GM23338 (cell line): Measurements from ENCODE around the gene IGF1R. TPM values are rescaled to one million over a fixed set of nuclear protein-coding genes. Genes with fewer than 3 reads are reported as not detected.

Experiments used
- ATAC-seq: fragments of 200-7000 bp; cut with Tn5 transposase; 3 replicates; pipeline ENCODE4 v1.9.1; 2020
- DNase-seq: peaks from one replicate; pipeline ENCODE4 v3.0.0-alpha.2; 2015; ENCODE audit warnings: low spot score
- H2AFZ ChIP-seq: fragments of 200-600 bp; sonication (generic); 2 replicates; pipeline ENCODE4 v1.8.0; 2016; ENCODE audit warnings: antibody characterized with exemption, mild to moderate bottlenecking, moderate library complexity
- H3F3A ChIP-seq: fragments of 200-600 bp; sonication (generic); replicated peaks from 2 replicates; pipeline ENCODE4 v1.8.0; 2017; ENCODE audit warnings: antibody characterized with exemption, mixed run types, low read depth
- H3K27ac ChIP-seq: fragments of 200-600 bp; sonication (generic); 2 replicates; pipeline ENCODE4 v1.6.1; 2016; ENCODE audit warnings: low read depth
- H3K27me3 ChIP-seq: fragments of 200-600 bp; sonication (generic); 2 replicates; pipeline ENCODE4 v1.8.0; 2016; ENCODE audit warnings: mild to moderate bottlenecking, mixed run types, moderate library complexity; ENCODE audit not compliant: insufficient read depth
- H3K36me3 ChIP-seq: fragments of 200-600 bp; sonication (generic); 2 replicates; pipeline ENCODE4 v1.8.0; 2016; ENCODE audit warnings: mild to moderate bottlenecking; ENCODE audit not compliant: insufficient read depth
- H3K4me1 ChIP-seq: fragments of 200-600 bp; sonication (generic); 2 replicates; pipeline ENCODE4 v1.8.0; 2016; ENCODE audit warnings: mild to moderate bottlenecking, moderate library complexity; ENCODE audit not compliant: insufficient read depth
- H3K4me2 ChIP-seq: fragments of 200-600 bp; sonication (generic); 2 replicates; pipeline ENCODE4 v1.7.1; 2017; ENCODE audit warnings: mixed run types
- H3K4me3 ChIP-seq: fragments of 200-600 bp; sonication (generic); 2 replicates; pipeline ENCODE4 v1.6.1; 2016; ENCODE audit warnings: mixed run types
- H3K79me2 ChIP-seq: fragments of 200-600 bp; sonication (generic); replicated peaks from 2 replicates; pipeline ENCODE4 v1.8.0; 2017; ENCODE audit warnings: mild to moderate bottlenecking; ENCODE audit not compliant: insufficient read depth
- H3K9me2 ChIP-seq: fragments of 200-600 bp; sonication (generic); 2 replicates; pipeline ENCODE4 v1.8.0; 2017; ENCODE audit not compliant: insufficient read depth
- H4K20me1 ChIP-seq: fragments of 200-600 bp; sonication (generic); replicated peaks from 2 replicates; pipeline ENCODE4 v1.8.0; 2017; ENCODE audit warnings: mild to moderate bottlenecking; ENCODE audit not compliant: insufficient read depth
- H3K27ac Mint-ChIP-seq: 2 replicates; pipeline ENCODE4 v1.8.0; 2020; ENCODE audit warnings: inconsistent platforms, mild to moderate bottlenecking, moderate library complexity, mixed read lengths
- H3K27me3 Mint-ChIP-seq: 3 replicates; pipeline ENCODE4 v1.8.0; 2022; ENCODE audit warnings: low read depth, mild to moderate bottlenecking, moderate library complexity, mixed read lengths, inconsistent platforms; ENCODE audit not compliant: insufficient read depth, poor library complexity
- H3K36me3 Mint-ChIP-seq: 3 replicates; pipeline ENCODE4 v1.8.0; 2021; ENCODE audit warnings: low read depth, mild to moderate bottlenecking, inconsistent platforms, moderate library complexity, mixed read lengths
- H3K4me1 Mint-ChIP-seq: 3 replicates; pipeline ENCODE4 v1.8.0; 2020; ENCODE audit warnings: mild to moderate bottlenecking, inconsistent platforms, mixed read lengths
- H3K4me3 Mint-ChIP-seq: 3 replicates; pipeline ENCODE4 v1.8.0; 2021; ENCODE audit warnings: moderate library complexity, mild to moderate bottlenecking, inconsistent platforms, mixed read lengths
- H3K9me3 Mint-ChIP-seq: 3 replicates; pipeline ENCODE4 v1.8.0; 2020; ENCODE audit warnings: moderate library complexity, mild to moderate bottlenecking, inconsistent platforms, mixed read lengths
- CREB1 ChIP-seq: fragments of 250-450 bp; sonication (Bioruptor Pico); IDR thresholded peaks from 2 replicates; pipeline ENCODE4 v1.5.0; 2020; ENCODE audit warnings: low read depth, mild to moderate bottlenecking, moderate library complexity
- CTCF ChIP-seq, 2 experiments: fragments of 200-600 bp in 1 of 2; sonication (generic) in 1 of 2; conservative IDR thresholded peaks; 2 replicates each; pipeline versions ENCODE4 v1.5.1 to v1.6.1; 2016 to 2017; ENCODE audit warnings: antibody characterized with exemption in 2 of 2, low read depth in 2 of 2, mild to moderate bottlenecking in 2 of 2, moderate library complexity in 1 of 2
- EZH2 ChIP-seq: fragments of 200-600 bp; sonication (generic); IDR thresholded peaks from one replicate; pipeline ENCODE4 v1.8.0; 2017; ENCODE audit warnings: antibody characterized with exemption, mild to moderate bottlenecking, low read depth; ENCODE audit not compliant: unreplicated experiment
- EZH2phosphoT487 ChIP-seq: fragments of 200-600 bp; sonication (generic); IDR thresholded peaks from one replicate; pipeline ENCODE4 v1.8.1; 2018; ENCODE audit warnings: antibody characterized with exemption; ENCODE audit not compliant: unreplicated experiment
- JUNB ChIP-seq: IDR thresholded peaks from one replicate; pipeline ENCODE4 v1.6.1; 2016; ENCODE audit warnings: antibody characterized with exemption; ENCODE audit not compliant: unreplicated experiment
- NANOG ChIP-seq: IDR thresholded peaks from 2 replicates; pipeline ENCODE4 v1.6.1; 2016; ENCODE audit warnings: antibody characterized with exemption, borderline replicate concordance
- POLR2AphosphoS5 ChIP-seq: IDR thresholded peaks from 2 replicates; pipeline ENCODE4 v1.6.1; 2016; ENCODE audit warnings: antibody characterized with exemption, low read depth
- REST ChIP-seq: IDR thresholded peaks from one replicate; pipeline ENCODE4 v1.6.1; 2018; ENCODE audit warnings: antibody characterized with exemption; ENCODE audit not compliant: unreplicated experiment
- STAT1 ChIP-seq: IDR thresholded peaks from one replicate; pipeline ENCODE4 v1.6.1; 2016; ENCODE audit warnings: antibody characterized with exemption; ENCODE audit not compliant: unreplicated experiment
- ZNF114 ChIP-seq: fragments of 250-450 bp; sonication (Bioruptor Pico); IDR thresholded peaks from 2 replicates; pipeline ENCODE4 v1.5.0; 2020; ENCODE audit warnings: mild to moderate bottlenecking, moderate library complexity
- ZNF331 ChIP-seq: fragments of 250-450 bp; sonication (Bioruptor Pico); IDR thresholded peaks from 2 replicates; pipeline ENCODE4 v1.5.0; 2020; ENCODE audit warnings: low read depth, mild to moderate bottlenecking, moderate library complexity
- polyA plus RNA-seq: library from polyadenylated mRNA; unstranded; fragments of >200 nt; fragmentation: Nextera tagmentation; extraction: Ambion mirVana; gene quantifications from 2 replicates; pipeline ENCODE4 v1.2.1, GENCODE V29; 2016
- total RNA-seq: library from RNA; depleted of rRNA; stranded (reverse); fragments of >200 nt; shearing (Covaris generic); gene quantifications from 2 replicates; pipeline ENCODE4 v1.2.3, GENCODE V29; 2014
- TF ChIP-seq, protein P1 (sequence below): fragments of 250-450 bp; sonication (Bioruptor Pico); IDR thresholded peaks from 2 replicates; pipeline ENCODE4 v1.5.0; 2020; ENCODE audit warnings: mild to moderate bottlenecking, moderate library complexity
- TF ChIP-seq, protein P2 (sequence below): IDR thresholded peaks from 2 replicates; pipeline ENCODE4 v1.6.1; 2016; ENCODE audit warnings: antibody characterized with exemption

IGF1R gene
- total and polyA plus RNA-seq, 2 experiments from 2014 or later = 20.4 to 92.2 TPM

DNA sequence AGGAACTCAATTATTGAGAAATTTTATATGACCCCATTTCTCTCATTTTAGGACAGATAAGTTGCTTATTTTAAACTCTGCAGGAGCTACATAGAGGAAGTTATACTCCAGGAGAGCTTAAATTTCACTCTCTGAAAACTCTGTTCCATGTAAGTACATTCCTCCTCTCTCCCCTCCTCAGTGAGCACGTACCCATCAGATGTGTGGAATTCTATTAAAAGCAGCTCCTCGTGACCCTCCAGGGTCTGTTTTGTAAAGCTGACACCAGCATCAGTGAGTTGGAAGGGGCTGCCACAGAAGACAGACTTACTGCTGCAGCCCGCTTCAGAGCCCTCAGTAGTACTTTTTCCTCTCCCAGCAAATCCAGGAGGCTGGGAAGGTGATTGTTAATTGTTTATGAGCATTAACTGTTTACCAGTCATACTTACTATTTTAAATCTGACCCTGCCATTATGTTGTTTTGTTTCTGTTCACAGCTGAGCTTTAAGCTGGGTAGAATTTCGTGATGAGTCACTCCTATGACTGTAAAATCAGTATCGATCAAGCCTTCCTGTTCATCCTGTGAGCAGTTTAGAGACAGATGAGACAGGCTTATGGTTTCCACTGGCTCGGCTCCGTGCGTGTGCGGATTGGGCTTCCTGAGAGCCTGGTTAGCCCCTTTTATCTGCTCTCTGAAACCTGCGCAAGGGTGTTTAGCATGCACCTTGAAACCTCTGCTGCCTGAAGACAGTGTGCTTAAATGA lies 20.4 kb downstream of the IGF1R start:
- H4K20me1 ChIP-seq = peaks cover 15% of the 10 kb centered on the region
- ATAC-seq = no peak

More for the DNA sequence above, 20.4 kb downstream of the IGF1R start:
- Mint-ChIP-seq H3K36me3 (peaks cover 5% of the 10 kb centered on the region), H3K27me3 (peaks cover 11% of the 10 kb centered on the region), H3K4me1 (peaks cover 90% of the 10 kb centered on the region), H3K4me3 (peak overlapping the region; percentile 3; the same call in 1 of the 3 replicates), H3K9me3 (no peaks in the 10 kb centered on the region), H3K27ac (peak overlapping the region; percentile 92)
- Histone ChIP-seq H3K4me2 (peak overlapping the region; percentile 55; the same call in 1 of the 2 replicates), H3F3A (peaks cover 10% of the 10 kb centered on the region; the same call in 1 of the 2 replicates), H3K27me3 (no peaks in the 10 kb centered on the region), H3K36me3 (no peaks in the 10 kb centered on the region), H2AFZ (no peak overlapping the region), H3K79me2 (peaks cover 89% of the 10 kb centered on the region), H3K9me2 (no peaks in the 10 kb centered on the region), H3K4me3 (no peak overlapping the region), H3K4me1 (peaks cover 84% of the 10 kb centered on the region), H3K27ac (peak overlapping the region; percentile 98)
- DNase-seq = no peak
- no peak for TF ChIP-seq ZNF114
- TF ChIP-seq, protein P1, sequence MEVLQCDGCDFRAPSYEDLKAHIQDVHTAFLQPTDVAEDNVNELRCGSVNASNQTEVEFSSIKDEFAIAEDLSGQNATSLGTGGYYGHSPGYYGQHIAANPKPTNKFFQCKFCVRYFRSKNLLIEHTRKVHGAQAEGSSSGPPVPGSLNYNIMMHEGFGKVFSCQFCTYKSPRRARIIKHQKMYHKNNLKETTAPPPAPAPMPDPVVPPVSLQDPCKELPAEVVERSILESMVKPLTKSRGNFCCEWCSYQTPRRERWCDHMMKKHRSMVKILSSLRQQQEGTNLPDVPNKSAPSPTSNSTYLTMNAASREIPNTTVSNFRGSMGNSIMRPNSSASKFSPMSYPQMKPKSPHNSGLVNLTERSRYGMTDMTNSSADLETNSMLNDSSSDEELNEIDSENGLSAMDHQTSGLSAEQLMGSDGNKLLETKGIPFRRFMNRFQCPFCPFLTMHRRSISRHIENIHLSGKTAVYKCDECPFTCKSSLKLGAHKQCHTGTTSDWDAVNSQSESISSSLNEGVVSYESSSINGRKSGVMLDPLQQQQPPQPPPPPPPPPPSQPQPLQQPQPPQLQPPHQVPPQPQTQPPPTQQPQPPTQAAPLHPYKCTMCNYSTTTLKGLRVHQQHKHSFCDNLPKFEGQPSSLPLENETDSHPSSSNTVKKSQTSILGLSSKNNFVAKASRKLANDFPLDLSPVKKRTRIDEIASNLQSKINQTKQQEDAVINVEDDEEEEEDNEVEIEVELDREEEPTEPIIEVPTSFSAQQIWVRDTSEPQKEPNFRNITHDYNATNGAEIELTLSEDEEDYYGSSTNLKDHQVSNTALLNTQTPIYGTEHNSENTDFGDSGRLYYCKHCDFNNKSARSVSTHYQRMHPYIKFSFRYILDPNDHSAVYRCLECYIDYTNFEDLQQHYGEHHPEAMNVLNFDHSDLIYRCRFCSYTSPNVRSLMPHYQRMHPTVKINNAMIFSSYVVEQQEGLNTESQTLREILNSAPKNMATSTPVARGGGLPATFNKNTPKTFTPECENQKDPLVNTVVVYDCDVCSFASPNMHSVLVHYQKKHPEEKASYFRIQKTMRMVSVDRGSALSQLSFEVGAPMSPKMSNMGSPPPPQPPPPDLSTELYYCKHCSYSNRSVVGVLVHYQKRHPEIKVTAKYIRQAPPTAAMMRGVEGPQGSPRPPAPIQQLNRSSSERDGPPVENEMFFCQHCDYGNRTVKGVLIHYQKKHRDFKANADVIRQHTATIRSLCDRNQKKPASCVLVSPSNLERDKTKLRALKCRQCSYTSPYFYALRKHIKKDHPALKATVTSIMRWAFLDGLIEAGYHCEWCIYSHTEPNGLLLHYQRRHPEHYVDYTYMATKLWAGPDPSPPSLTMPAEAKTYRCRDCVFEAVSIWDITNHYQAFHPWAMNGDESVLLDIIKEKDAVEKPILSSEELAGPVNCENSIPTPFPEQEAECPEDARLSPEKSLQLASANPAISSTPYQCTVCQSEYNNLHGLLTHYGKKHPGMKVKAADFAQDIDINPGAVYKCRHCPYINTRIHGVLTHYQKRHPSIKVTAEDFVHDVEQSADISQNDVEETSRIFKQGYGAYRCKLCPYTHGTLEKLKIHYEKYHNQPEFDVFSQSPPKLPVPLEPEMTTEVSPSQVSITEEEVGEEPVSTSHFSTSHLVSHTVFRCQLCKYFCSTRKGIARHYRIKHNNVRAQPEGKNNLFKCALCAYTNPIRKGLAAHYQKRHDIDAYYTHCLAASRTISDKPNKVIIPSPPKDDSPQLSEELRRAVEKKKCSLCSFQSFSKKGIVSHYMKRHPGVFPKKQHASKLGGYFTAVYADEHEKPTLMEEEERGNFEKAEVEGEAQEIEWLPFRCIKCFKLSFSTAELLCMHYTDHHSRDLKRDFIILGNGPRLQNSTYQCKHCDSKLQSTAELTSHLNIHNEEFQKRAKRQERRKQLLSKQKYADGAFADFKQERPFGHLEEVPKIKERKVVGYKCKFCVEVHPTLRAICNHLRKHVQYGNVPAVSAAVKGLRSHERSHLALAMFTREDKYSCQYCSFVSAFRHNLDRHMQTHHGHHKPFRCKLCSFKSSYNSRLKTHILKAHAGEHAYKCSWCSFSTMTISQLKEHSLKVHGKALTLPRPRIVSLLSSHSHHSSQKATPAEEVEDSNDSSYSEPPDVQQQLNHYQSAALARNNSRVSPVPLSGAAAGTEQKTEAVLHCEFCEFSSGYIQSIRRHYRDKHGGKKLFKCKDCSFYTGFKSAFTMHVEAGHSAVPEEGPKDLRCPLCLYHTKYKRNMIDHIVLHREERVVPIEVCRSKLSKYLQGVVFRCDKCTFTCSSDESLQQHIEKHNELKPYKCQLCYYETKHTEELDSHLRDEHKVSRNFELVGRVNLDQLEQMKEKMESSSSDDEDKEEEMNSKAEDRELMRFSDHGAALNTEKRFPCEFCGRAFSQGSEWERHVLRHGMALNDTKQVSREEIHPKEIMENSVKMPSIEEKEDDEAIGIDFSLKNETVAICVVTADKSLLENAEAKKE (CRISPR knock-in tag) = no peak
- no peak for TF ChIP-seq EZH2phosphoT487
- TF ChIP-seq ZNF331 (CRISPR knock-in tag) = no peak
- TF ChIP-seq REST = no peak
- TF ChIP-seq STAT1 = no peak
- TF ChIP-seq, protein P2, sequence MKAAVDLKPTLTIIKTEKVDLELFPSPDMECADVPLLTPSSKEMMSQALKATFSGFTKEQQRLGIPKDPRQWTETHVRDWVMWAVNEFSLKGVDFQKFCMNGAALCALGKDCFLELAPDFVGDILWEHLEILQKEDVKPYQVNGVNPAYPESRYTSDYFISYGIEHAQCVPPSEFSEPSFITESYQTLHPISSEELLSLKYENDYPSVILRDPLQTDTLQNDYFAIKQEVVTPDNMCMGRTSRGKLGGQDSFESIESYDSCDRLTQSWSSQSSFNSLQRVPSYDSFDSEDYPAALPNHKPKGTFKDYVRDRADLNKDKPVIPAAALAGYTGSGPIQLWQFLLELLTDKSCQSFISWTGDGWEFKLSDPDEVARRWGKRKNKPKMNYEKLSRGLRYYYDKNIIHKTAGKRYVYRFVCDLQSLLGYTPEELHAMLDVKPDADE = no peak
- TF ChIP-seq JUNB = no peak
- TF ChIP-seq POLR2AphosphoS5 = no peak
- no peak for TF ChIP-seq CREB1 (CRISPR knock-in tag)
- no peak for TF ChIP-seq NANOG
- TF ChIP-seq EZH2 = no peak
- no peak for TF ChIP-seq CTCF (conservative IDR thresholded peaks at IDR 0.05; ENCODE audit: low read depth in 2 of 2)
